Upper lobe of right lung (tissue), 1 donor: ENCODE results near the gene PYGO2. TPM values are rescaled to one million over a fixed set of nuclear protein-coding genes. Genes with fewer than 3 reads are reported as not detected.

Source experiments
- ATAC-seq: fragments of 200-7000 bp; cut with Tn5 transposase; one replicate; pipeline ENCODE4 v1.9.1; 2020; ENCODE audit warnings: mild to moderate bottlenecking, moderate library complexity
- DNase-seq: peaks from one replicate; pipeline ENCODE4 v3.0.0-alpha.2; 2020
- H3K27ac ChIP-seq: fragments of 200-600 bp; one replicate; pipeline ENCODE4 v1.8.0; 2022
- H3K27me3 ChIP-seq: fragments of 200-600 bp; one replicate; pipeline ENCODE4 v1.8.0; 2022; ENCODE audit warnings: mild to moderate bottlenecking
- H3K36me3 ChIP-seq: fragments of 200-600 bp; one replicate; pipeline ENCODE4 v1.8.0; 2022
- H3K4me1 ChIP-seq: fragments of 200-600 bp; one replicate; pipeline ENCODE4 v1.8.0; 2022
- H3K4me3 ChIP-seq: fragments of 200-600 bp; one replicate; pipeline ENCODE4 v1.8.0; 2022; ENCODE audit warnings: mild to moderate bottlenecking
- H3K9me3 ChIP-seq: fragments of 200-600 bp; one replicate; pipeline ENCODE4 v1.8.0; 2022
- intact Hi-C: fragments of 100-400 bp; cut with DNase I; formaldehyde crosslinking; loops from one replicate; pipeline ENCODE4 v1.11.0; 2022
- total RNA-seq: library from RNA; stranded (reverse); fragmentation: NEBNext Ultra II Directional; extraction: Animal tissue kit (Norgen Biotek cat#: 25700); gene quantifications from one replicate; pipeline ENCODE4 v1.2.1, GENCODE V29; 2021
- TF ChIP-seq, protein P1 (sequence below): fragments of 200-600 bp; IDR thresholded peaks from one replicate; pipeline ENCODE4 v1.8.0; 2022; ENCODE audit warnings: antibody characterized with exemption
- donor health status: DM: no; HTN: yes; CAD: no; lungs with severe emphysema.

The PYGO2 gene
- total RNA-seq, 1 donor from 2014 or later: 27.0 TPM

DNA sequence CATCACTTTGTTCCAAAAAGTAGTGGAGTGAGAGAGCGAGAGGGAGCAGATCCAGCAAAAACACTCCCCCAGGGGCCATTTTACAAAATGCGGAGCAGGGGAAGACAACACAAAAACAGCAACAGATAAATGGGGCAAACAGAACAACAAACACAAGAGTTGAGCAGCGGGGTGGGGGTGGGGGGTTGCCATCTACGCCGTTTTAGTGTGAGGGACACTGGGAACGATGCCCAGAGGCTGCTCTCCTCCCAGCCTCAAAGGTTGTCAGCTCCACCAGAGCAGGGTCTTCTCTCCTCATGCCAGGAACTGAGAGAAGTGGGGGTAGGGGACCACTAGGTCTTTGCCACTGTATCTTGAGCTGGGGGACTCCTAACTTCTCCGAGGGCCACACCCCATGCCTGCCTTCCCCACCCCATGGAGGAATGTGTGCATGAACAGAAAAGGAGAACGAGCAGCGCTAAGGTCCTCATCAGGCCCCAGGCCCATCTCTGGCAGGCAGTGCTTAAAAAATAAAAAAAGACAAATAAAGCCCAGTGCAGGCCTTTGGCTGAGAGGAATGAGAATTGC lies 4.4 kb downstream of the PYGO2 start:
- no peaks in the 10 kb centered on the region for H3K27me3 ChIP-seq
- no peaks in the 10 kb centered on the region for H3K9me3 ChIP-seq
- ATAC-seq: no peak
- H3K4me1 ChIP-seq: peaks cover 51% of the 10 kb centered on the region
- H3K27ac ChIP-seq: no peak overlapping the region
- no peak overlapping the region for H3K4me3 ChIP-seq
- no peak for DNase-seq
- intact Hi-C loops: no loop called here
- peaks cover 13% of the 10 kb centered on the region for H3K36me3 ChIP-seq
- TF ChIP-seq, protein P1, sequence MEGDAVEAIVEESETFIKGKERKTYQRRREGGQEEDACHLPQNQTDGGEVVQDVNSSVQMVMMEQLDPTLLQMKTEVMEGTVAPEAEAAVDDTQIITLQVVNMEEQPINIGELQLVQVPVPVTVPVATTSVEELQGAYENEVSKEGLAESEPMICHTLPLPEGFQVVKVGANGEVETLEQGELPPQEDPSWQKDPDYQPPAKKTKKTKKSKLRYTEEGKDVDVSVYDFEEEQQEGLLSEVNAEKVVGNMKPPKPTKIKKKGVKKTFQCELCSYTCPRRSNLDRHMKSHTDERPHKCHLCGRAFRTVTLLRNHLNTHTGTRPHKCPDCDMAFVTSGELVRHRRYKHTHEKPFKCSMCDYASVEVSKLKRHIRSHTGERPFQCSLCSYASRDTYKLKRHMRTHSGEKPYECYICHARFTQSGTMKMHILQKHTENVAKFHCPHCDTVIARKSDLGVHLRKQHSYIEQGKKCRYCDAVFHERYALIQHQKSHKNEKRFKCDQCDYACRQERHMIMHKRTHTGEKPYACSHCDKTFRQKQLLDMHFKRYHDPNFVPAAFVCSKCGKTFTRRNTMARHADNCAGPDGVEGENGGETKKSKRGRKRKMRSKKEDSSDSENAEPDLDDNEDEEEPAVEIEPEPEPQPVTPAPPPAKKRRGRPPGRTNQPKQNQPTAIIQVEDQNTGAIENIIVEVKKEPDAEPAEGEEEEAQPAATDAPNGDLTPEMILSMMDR: no peak

DNA sequence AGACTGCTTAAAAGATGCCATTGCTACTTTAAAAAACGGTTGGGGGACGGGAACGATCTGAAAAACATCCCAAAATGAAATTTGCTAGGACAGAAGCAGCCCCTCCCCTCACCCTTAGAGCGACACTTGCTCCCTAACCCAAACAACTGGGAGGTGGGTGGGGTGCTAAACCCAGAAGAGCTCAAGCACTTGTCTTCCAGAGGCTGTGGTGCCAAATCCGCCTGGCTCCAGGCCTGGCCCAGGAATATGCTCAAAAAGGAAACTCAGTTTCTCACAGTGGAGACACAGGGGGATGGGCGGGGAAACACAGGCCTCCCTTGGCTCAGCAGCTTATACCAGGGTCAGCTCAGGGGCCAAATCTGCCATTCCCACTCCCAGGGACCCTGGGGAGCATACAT lies 5.0 kb downstream of the PYGO2 start:
- Histone ChIP-seq H3K9me3 (no peaks in the 10 kb centered on the region), H3K27me3 (no peaks in the 10 kb centered on the region), H3K27ac (peak overlapping the region; percentile 85), H3K36me3 (peaks cover 15% of the 10 kb centered on the region), H3K4me3 (peak overlapping the region; percentile 83), H3K4me1 (peaks cover 51% of the 10 kb centered on the region)
- TF ChIP-seq, protein P1: no peak
- intact Hi-C loops: no loop called here
- DNase-seq (no peak), ATAC-seq (no peak)

DNA sequence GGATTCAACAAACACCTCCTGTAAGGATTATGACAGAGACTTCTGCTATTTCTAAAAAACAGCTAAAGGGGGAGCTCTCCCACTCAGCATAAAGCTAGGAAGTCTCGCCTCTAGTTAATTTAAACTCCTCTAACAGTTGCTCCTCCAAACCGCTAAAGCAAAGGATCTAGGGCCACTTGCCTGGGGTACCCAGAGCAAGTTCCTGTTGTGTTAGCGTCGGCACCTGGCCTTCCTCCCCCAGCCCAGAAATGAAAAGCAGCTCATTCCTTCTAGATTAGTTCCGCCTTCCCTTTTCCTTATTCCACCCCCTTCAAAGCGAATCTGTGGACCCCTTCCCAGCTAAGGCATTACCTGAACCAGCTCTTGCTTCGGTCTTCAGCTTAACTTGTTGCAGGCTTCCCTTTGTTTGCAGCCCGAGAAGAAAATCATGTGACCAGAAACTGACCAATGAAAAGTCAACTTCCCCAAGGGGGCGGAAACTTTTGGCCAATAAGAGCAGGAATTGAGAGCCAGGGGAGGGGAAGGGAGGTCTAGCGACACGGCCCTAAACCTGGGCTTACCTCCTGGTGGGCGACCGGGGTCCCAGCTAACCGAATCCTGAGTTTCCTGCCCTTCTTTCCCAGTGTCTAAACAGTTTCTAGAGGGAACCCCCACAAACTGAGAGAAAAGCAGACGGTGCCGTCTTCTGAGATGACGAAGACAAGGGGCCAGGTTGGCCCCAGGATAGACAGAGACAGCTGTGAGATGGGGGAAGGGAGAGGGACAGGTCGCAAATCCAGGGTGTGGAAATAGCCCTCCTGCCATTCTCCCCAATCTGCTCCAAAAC lies 5.7 kb downstream of the PYGO2 start, which contains the start of gene PBXIP1:
PBXIP1 (minus strand) TSS at position 382 of the 826 bp plus-strand sequence. CDS start 2,378 bp downstream, outside the sequence.
- no peaks in the 10 kb centered on the region for H3K9me3 ChIP-seq
- no peaks in the 10 kb centered on the region for H3K27me3 ChIP-seq
- ATAC-seq: peak; percentile 88
- TF ChIP-seq, protein P1: peak; percentile 30
- peak within 1 kb of the TSS; percentile 85 for H3K27ac ChIP-seq
- DNase-seq: no peak
- intact Hi-C loops: no loop called here
- peak within 1 kb of the TSS; percentile 83 for H3K4me3 ChIP-seq
- H3K36me3 ChIP-seq: peaks cover 21% of the 10 kb centered on the region
- peaks cover 50% of the 10 kb centered on the region for H3K4me1 ChIP-seq

DNA sequence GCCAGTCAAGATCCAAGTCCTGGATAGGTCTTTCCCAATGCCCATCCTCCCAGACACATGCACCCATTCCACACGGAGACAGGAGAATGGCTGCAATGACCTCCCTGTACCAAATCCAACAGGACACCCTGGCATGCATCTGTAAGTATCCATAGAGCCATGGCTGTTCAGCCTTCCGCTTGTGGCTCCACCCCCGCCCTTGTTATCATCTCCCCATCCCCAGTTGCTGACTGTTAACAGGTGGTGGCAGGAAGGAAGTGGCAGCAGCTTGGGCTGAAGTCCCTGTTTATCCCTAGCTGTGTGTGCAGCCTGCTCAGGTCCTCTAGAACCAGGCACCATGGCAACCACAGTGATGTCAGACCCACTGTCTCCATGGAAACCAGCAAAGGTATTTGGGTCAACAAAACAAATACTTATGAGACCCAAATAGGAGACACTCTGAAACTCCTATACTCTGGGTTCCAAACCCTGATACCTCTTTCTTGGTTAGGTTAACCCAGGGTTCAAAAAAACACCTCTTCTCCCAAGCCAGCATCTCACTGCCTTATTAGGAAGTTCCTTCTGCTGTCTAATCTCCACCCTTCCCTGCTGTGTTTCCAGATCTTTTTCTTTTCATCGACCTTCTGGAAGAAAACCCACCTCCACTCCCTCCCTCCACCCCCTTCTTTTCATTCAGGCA lies 6.4 kb downstream of the PYGO2 start:
- H3K27ac ChIP-seq: peak overlapping the region; percentile 85
- ATAC-seq (peak; percentile 32), DNase-seq (no peak)
- TF ChIP-seq, protein P1: no peak
- peaks cover 28% of the 10 kb centered on the region for H3K36me3 ChIP-seq
- H3K9me3 ChIP-seq: no peaks in the 10 kb centered on the region
- peak overlapping the region; percentile 83 for H3K4me3 ChIP-seq
- no peaks in the 10 kb centered on the region for H3K27me3 ChIP-seq
- H3K4me1 ChIP-seq: peaks cover 45% of the 10 kb centered on the region
- intact Hi-C loops: no loop called here

DNA sequence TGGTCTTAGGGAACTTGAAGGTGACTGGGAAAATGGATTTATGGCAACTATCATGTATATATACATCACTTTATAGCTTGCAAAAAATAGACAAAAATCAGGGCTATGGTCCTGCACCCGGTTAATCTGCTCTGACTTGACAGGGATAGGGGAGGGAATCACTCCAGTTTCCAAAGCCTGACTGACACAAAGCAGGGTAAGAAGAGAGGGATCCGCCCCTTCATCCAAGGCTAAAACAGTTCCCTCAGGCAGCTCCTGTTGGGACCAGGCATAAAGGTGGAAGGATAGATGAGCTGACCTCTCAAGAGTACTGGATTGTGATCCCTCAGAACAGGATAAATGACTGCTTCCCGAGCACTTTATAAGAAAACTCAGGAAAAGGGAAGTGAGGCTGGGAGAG lies 7.0 kb downstream of the PYGO2 start:
- H3K9me3 ChIP-seq: no peaks in the 10 kb centered on the region
- no peaks in the 10 kb centered on the region for H3K27me3 ChIP-seq
- intact Hi-C loops: no loop called here
- H3K36me3 ChIP-seq: peaks cover 26% of the 10 kb centered on the region
- no peak for ATAC-seq
- H3K4me3 ChIP-seq: peak overlapping the region; percentile 83
- TF ChIP-seq, protein P1: no peak
- peaks cover 45% of the 10 kb centered on the region for H3K4me1 ChIP-seq
- H3K27ac ChIP-seq: peak overlapping the region; percentile 85
- no peak for DNase-seq
